HuH-7.5 (cell line): ENCODE results near the gene LRMDA.
"Not testable (repeated sequence)": the region's sequence is repeated elsewhere in the genome, so short reads cannot be mapped to it uniquely, and the experiment has no call there.

ENCODE experiments used
- DNase-seq: peaks from one replicate; pipeline ENCODE4 v3.0.0; 2011; ENCODE audit warnings: low spot score

Gene LRMDA

GRCh38 chr10:76509446-76509845, 1078.0 kb downstream of the LRMDA start:
- DNase-seq, result no peak

DNA sequence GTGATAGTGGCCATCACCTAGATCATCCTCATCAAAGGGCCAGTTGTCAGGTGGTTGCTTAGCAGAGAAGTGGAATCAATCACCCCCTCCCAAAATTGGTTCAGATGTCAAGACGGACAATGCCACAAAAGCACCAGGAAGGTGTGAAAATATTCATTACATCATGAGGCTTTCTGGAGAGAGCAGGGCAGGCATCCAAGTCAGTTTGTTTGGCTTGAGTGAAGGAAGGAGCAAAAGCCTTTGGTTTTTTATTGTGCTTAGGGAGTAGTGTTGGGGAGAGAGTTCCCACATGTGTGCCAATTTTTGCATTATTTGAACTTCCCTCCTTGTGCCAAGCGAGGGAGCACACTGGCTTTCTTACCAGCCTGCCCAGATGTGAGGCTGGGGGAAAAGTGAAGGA, 1082.9 kb downstream of the LRMDA start:
- no peak for DNase-seq

- no peak for DNase-seq
Measured at GRCh38 chr10:76514869-76515268, 1083.4 kb downstream of the LRMDA start.

DNA sequence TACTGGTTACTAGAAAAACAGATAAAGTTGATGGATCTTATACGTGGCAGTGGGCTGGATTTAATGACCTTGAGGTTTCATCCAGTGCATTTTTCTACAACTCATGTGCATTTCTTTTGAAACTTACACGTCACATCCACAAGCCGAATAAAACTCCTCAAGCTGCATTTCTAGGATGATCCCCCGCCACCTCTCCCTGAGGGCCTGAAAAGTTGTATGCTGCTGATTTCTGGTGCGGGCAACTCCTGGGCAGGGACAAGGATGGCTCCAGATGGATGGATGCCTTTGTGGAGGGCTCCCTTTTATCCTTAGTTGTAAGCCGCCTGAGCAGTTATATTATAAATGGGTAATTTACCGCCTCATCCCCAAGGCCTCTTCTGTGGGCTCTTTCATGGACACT, 1091.1 kb downstream of the LRMDA start:
- DNase-seq, result no peak

GRCh38 chr10:76523246-76523645, 1091.8 kb downstream of the LRMDA start:
- no peak for DNase-seq

- no peak for DNase-seq
Measured at GRCh38 chr10:76523791-76524351, 1092.4 kb downstream of the LRMDA start.

GRCh38 chr10:76526833-76527232, 1095.4 kb downstream of the LRMDA start:
- DNase-seq, result not testable (repeated sequence)

DNA sequence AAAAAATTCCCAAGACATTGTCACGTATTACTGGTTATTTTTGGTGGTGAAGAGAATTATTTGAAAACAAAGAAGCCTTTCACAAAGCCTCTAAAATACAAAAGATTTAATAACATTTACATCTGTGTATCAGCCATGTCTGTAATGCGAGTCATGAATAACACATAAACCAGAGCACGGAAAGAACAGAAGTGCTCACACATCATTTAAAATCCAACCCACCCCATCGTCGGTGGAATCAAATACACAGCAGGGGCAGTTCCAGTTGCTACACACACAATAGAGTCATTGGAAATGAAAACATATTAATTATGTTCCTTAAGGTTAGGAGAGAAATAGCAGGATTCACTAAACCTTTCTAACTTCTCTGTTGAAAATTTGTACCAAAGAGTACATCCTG, 1108.9 kb downstream of the LRMDA start:
- no peak for DNase-seq

DNA sequence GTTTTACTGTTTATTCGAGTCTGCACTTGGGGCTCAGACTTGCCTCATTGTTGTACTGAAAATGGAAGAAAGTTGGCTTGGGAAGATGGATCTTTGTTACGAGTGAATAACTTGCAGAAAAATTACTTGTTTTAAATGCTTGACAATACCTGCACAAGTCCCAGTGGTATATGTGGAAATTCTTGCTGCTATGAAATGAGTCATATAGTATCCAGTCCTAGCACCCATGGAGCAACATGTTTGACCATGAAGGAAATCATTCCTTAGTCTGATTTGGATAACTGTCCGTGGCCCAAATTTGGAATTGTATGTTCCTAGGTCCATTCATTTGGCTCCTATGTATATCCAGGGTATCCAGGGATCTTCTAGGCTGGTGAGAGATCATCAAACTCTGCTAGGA, 1109.4 kb downstream of the LRMDA start:
- no peak for DNase-seq

GRCh38 chr10:76541852-76542251, 1110.4 kb downstream of the LRMDA start:
- no peak for DNase-seq

DNA sequence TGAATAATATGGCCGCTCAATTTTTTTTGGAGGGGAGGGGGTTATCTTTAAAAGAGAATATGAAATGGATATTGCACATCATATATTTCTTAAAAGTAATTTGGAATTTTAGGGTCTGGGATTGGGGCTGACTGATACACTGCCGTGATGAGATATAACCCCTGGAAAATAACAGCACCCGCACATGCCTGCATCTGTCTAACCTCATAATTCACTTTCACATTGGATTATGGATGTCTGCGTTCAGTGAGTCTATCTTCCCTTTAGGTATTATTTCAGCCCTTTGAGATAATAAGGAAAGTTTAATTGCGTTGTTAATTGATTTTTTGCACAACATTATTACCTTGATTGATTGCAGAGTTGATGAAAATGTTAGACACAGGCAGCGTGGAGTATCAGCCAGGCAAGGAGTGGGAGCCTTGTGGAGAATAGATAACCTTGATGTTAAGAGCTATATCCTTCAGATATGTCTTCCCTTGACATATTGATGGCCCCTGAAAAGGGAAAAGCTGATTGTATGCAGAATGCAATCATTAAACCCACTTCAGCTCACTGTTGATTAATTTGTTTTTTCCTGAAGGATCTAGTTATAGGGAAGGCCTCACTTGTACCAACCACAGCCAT, 1111.0 kb downstream of the LRMDA start:
- no peak for DNase-seq

DNA sequence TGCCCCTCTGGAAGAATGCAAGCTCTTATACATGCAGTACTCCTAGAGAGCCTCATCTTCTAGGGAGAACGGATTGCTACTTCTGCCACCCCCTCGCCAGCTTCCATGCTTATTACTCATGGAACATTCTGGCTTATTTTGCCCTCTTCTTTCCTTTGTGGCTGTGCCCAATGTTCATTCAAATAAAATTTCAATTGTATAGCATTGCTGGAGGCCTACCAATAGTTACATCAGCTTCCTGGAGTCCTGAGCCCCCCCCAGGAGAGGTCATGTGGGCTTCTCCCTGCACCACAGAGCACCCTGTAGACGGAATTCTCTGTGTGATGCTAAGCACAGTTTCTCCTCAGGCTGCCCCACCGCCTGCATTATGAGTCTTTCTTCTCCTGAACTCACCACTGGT, 1112.2 kb downstream of the LRMDA start:
- DNase-seq, result no peak

DNA sequence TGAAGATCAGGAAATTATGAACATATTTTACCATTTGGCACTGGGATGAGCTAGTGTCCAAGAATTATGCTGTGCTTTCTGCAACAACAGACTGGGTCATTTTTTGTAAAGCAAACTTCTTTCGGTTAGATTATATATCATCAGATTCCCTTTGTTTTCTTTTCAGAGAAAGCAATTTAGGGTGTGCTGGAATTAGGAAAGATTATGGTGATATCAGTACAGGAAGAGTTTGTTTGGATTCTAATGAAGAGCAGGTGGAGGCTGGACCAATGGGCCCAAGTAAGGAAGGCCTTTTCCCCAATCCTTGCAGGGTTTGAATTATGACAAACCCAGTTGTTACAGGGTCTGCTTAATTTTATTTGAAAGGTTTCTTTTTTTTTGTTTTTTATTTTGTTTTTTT, 1113.4 kb downstream of the LRMDA start:
- no peak for DNase-seq

GRCh38 chr10:76546411-76546810, 1115.0 kb downstream of the LRMDA start:
- DNase-seq, result no peak

DNA sequence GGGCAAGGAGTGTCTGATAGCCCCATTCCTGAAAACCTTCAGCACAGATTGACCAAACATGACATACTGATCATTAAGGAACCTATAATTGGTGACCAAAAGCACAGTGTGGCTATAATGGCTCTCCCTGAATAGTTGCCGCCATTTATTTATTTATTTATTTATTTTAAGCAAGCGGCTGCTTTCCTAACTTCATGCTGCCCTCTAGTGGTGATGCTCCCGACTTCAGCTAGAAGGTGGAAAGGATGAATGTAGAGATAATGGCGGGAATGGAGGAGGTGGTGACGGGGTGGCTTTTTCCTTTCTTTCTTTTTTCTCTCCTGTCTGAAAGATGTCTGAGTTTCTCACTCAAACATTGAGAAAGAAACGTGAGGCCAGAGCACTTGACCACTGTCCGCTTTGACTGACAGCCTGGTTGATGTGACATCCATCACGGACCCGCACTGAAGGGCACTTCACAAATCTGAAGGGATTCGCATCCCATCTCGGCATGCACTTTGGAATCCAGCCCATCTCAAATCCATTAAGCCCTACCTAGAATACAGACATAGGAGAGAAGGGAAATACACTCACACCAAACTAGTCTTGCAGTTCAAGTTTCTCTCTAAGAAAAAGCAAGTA, 1116.0 kb downstream of the LRMDA start:
- peak; percentile 15 for DNase-seq

DNA sequence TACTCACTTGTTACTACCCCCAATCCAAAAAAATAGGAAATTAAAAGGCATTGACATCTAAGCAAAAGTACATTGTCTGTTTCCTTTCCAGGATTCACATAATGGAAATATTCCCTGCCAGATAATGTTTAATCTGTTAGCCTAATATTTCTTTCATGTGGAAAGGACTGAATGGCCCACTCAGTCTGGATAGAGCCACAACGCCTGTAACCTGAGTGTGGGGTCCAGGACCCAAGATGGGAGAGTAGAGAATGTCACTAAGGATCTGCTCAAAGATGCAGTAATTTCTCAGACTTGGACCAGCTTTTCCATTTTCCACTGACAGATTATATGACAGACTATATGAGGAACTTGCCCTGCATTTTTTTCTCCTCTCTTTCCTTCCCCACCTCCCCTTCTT, 1117.3 kb downstream of the LRMDA start:
- DNase-seq, result no peak

GRCh38 chr10:76549171-76549570, 1117.7 kb downstream of the LRMDA start:
- DNase-seq, result no peak

- DNase-seq, result no peak
Measured at GRCh38 chr10:76550806-76551205, 1119.4 kb downstream of the LRMDA start.

DNA sequence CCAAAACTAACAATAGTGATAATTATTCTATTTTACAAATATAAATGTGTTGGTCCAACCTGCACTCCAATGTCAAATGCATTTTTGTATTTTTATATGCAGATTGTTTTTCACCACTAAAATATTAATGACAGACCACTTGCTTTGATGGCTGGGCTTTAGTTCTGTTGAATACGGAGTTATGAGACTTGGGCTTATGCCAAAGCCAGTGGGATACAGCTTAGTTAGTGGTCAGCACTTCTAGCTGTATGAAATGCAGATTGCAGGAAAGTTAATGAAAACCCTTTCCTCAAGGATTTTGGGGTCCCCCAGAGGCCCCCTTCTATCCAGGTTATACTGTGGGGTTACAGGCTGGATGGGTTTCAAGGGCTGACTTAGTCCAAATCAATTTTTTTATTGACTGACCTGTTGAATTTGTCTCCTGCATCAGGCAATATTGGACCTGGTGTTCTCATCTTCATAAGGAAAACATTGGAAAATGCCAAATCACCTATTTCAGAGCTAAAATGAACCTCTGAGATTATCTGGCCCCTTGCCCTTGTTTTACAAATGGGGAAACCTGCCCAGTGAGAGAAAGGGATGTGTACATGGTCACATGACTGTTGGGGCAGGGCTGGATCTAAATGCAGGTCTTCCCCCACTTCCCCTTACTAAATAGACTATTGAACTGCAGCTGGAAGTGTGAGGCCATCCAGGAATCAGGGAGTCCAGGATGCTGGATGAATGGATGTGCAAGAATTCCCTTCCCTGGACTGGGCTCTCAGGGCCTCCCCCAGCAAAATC, 1120.9 kb downstream of the LRMDA start:
- no peak for DNase-seq

- no peak for DNase-seq
Measured at GRCh38 chr10:76553263-76554032, 1122.0 kb downstream of the LRMDA start.

DNA sequence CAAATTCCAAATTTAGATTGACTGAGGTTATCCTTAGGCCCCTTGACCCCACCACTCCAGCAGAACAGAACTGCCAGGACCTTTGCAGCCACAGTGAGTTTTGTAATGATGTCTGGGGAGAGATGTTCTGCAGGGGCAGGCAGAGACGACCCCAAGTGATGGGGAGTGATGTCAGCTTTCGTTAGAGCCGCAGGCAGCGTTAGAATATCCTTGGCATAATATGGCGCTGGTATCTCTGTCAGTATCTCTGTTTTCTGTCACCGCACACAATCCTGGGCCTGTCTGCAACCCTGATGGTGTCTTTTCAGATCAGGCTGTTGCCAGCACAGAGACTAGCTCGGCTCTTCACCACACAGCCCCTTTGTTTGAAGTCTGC, 1122.6 kb downstream of the LRMDA start:
- DNase-seq, result no peak

DNA sequence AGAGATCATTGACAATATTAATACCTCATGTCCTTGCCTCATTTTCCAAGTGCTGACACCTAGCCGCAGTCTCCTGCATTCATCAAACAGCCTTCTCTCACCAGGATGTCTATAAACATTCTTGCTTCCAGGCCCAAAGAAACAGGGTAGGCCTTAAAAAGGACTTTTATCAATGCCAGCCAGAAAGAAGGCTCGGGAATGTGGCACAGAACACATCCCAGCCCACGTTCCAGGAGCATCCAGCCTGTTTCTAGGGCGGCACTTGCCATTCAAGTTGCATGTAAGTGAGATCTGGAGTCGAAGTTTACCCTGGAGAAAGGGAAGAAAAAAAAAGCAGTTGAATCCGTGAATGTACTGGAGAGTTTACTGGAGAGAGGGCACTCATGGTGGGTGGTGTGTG, 1123.1 kb downstream of the LRMDA start:
- no peak for DNase-seq
